ENCODE results near the gene UMOD.

Gene UMOD

GRCh38 chr16:20307240-20307671 lies 45.3 kb downstream of the UMOD start:
- TF ChIP-seq EZH2phosphoT487 (conservative IDR thresholded peaks at IDR 0.05; ENCODE audit: low read length) = no peak
- no peak for TF ChIP-seq CTCF (IDR thresholded peaks at IDR 0.05; ENCODE audit: insufficient read depth, low read length, poor library complexity, severe bottlenecking)
- no peak overlapping the region for H3K4me3 ChIP-seq (ENCODE audit: insufficient read depth, low read length, poor library complexity, severe bottlenecking)
- H3F3A ChIP-seq (ENCODE audit: insufficient read depth) = no peaks in the 10 kb centered on the region
- H3K9me3 ChIP-seq (ENCODE audit: insufficient read depth, low read length) = no peaks in the 10 kb centered on the region
- no peaks in the 10 kb centered on the region for H3K9me2 ChIP-seq (replicated peaks; ENCODE audit: insufficient read depth, low read length)
- no peak overlapping the region for H3K4me2 ChIP-seq (ENCODE audit: low read depth, low read length, poor library complexity, severe bottlenecking)
- no peak overlapping the region for H3K27ac ChIP-seq (ENCODE audit: low read depth, low read length)
- no peaks in the 10 kb centered on the region for H4K20me1 ChIP-seq (ENCODE audit: low read depth, low read length)
- H3K79me2 ChIP-seq (ENCODE audit: insufficient read depth, low read length) = no peaks in the 10 kb centered on the region
- H3K9ac ChIP-seq (ENCODE audit: low read length) = no peak overlapping the region
- no peaks in the 10 kb centered on the region for H3K36me3 ChIP-seq (ENCODE audit: low read length)
- no peak overlapping the region for H2AFZ ChIP-seq (ENCODE audit: low read depth, low read length, severe bottlenecking)
- no peaks in the 10 kb centered on the region for H3K27me3 ChIP-seq (ENCODE audit: low read length)

- TF ChIP-seq CTCF (IDR thresholded peaks at IDR 0.05; ENCODE audit: insufficient read depth, low read length, poor library complexity, severe bottlenecking) (no peak), EZH2phosphoT487 (conservative IDR thresholded peaks at IDR 0.05; ENCODE audit: low read length) (no peak)
- Histone ChIP-seq H3K79me2 (ENCODE audit: insufficient read depth, low read length) (no peaks in the 10 kb centered on the region), H3K27ac (ENCODE audit: low read depth, low read length) (no peak overlapping the region), H2AFZ (ENCODE audit: low read depth, low read length, severe bottlenecking) (no peak overlapping the region), H3K9me2 (replicated peaks; ENCODE audit: insufficient read depth, low read length) (no peaks in the 10 kb centered on the region), H3K9ac (ENCODE audit: low read length) (no peak overlapping the region), H3K4me2 (ENCODE audit: low read depth, low read length, poor library complexity, severe bottlenecking) (no peak overlapping the region), H3K27me3 (ENCODE audit: low read length) (no peaks in the 10 kb centered on the region), H3K4me3 (ENCODE audit: insufficient read depth, low read length, poor library complexity, severe bottlenecking) (no peak overlapping the region), H4K20me1 (ENCODE audit: low read depth, low read length) (no peaks in the 10 kb centered on the region), H3K36me3 (ENCODE audit: low read length) (no peaks in the 10 kb centered on the region), H3K9me3 (ENCODE audit: insufficient read depth, low read length) (no peaks in the 10 kb centered on the region), H3F3A (ENCODE audit: insufficient read depth) (no peaks in the 10 kb centered on the region)
Measured at GRCh38 chr16:20306401-20306800, 46.1 kb downstream of the UMOD start.

GRCh38 chr16:20303012-20303411 lies 49.5 kb downstream of the UMOD start:
- no peak overlapping the region for H3K9ac ChIP-seq (ENCODE audit: low read length)
- no peak overlapping the region for H2AFZ ChIP-seq (ENCODE audit: low read depth, low read length, severe bottlenecking)
- no peaks in the 10 kb centered on the region for H3K36me3 ChIP-seq (ENCODE audit: low read length)
- H3F3A ChIP-seq (ENCODE audit: insufficient read depth) = no peaks in the 10 kb centered on the region
- no peaks in the 10 kb centered on the region for H3K27me3 ChIP-seq (ENCODE audit: low read length)
- no peak overlapping the region for H3K27ac ChIP-seq (ENCODE audit: low read depth, low read length)
- H3K9me2 ChIP-seq (replicated peaks; ENCODE audit: insufficient read depth, low read length) = no peaks in the 10 kb centered on the region
- H4K20me1 ChIP-seq (ENCODE audit: low read depth, low read length) = no peaks in the 10 kb centered on the region
- TF ChIP-seq EZH2phosphoT487 (conservative IDR thresholded peaks at IDR 0.05; ENCODE audit: low read length) = no peak
- TF ChIP-seq CTCF (IDR thresholded peaks at IDR 0.05; ENCODE audit: insufficient read depth, low read length, poor library complexity, severe bottlenecking) = no peak
- no peak overlapping the region for H3K4me3 ChIP-seq (ENCODE audit: insufficient read depth, low read length, poor library complexity, severe bottlenecking)
- no peak overlapping the region for H3K4me2 ChIP-seq (ENCODE audit: low read depth, low read length, poor library complexity, severe bottlenecking)
- no peaks in the 10 kb centered on the region for H3K79me2 ChIP-seq (ENCODE audit: insufficient read depth, low read length)
- H3K9me3 ChIP-seq (ENCODE audit: insufficient read depth, low read length) = no peaks in the 10 kb centered on the region

Measured in SU-DHL-6 (cell line).